Gastrocnemius medialis (tissue), 4 donors: ENCODE results near the gene AGAP3.
"Not testable (repeated sequence)": the region's sequence is repeated elsewhere in the genome, so short reads cannot be mapped to it uniquely, and the experiment has no call there.

ENCODE experiments used
- CTCF ChIP-seq, 5 experiments: fragments of 450-650 bp in 3 of 5; fragments of 200-600 bp in 2 of 5; sonication (generic) in 2 of 5; IDR thresholded peaks in 4 of 5; conservative IDR thresholded peaks in 1 of 5; 1 replicate in 4 of 5; 2 replicates in 1 of 5; pipeline ENCODE4 v1.5.1; 2016 to 2019; ENCODE audit warnings: antibody characterized with exemption in 5 of 5, mild to moderate bottlenecking in 3 of 5, moderate library complexity in 3 of 5
- POLR2A ChIP-seq, 2 donors: fragments of 450-650 bp; IDR thresholded peaks; one replicate each; pipeline ENCODE4 v1.6.1; 2017; ENCODE audit warnings: antibody characterized with exemption in 2 of 2, mild to moderate bottlenecking in 2 of 2, moderate library complexity in 2 of 2

GRCh38 chr7:151043449-151043848 is 42.8 kb upstream of the AGAP3 start:
- TF ChIP-seq CTCF (IDR thresholded peaks at IDR 0.05 in 4 of 5, conservative IDR thresholded peaks at IDR 0.05 in 1 of 5); POLR2A (IDR thresholded peaks at IDR 0.05): not testable (repeated sequence)
